GM18520 (cell line): ENCODE measurements around the gene ZNF747.

Experiments
- ATAC-seq: cut with Tn5 transposase; IDR thresholded peaks from one replicate; pipeline ENCODE4 v1.9.1; 2021; ENCODE audit not compliant: unreplicated experiment

ZNF747 gene

DNA sequence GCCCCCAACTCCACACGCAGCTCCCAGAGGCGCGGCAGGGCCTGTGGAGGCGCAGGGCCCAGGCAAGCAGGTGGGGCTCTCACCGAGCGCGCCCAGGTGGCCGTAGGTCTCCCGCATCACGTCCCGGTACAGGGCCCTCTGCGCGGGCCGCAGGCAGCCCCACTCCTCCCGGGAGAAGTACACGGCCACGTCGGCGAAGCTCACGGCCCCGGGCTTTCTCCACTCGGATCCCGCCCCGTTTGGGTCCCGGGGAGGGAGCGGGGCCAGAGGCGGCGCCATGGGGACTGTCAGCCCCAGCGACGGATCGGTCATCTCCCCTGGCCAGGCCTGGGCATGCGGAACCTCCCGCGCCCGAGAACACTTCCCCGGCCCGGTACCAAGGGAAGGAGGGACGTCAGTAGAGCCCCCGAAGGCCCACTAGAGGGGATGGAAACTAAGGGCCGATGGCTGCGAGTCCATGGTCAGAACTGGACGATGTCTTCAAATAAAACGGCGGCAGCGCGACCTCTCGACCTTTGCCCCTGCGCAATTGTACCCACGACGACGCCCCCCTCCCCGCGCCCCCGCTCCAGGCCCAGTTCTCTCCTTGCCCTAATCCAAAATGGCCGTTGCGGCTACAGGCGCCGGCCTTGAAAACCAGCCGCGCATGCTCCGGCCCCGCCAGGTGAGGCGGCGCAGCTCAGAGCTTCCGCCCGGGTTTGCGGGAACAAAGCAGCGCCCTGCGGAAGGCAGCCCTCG lies at the start of gene ZNF747:
Gene ZNF747 (minus strand): TSS at position 491 of the 738 bp plus-strand sequence. CDS start 179 bp downstream, at position 312.
- peak; percentile 60 for ATAC-seq

DNA sequence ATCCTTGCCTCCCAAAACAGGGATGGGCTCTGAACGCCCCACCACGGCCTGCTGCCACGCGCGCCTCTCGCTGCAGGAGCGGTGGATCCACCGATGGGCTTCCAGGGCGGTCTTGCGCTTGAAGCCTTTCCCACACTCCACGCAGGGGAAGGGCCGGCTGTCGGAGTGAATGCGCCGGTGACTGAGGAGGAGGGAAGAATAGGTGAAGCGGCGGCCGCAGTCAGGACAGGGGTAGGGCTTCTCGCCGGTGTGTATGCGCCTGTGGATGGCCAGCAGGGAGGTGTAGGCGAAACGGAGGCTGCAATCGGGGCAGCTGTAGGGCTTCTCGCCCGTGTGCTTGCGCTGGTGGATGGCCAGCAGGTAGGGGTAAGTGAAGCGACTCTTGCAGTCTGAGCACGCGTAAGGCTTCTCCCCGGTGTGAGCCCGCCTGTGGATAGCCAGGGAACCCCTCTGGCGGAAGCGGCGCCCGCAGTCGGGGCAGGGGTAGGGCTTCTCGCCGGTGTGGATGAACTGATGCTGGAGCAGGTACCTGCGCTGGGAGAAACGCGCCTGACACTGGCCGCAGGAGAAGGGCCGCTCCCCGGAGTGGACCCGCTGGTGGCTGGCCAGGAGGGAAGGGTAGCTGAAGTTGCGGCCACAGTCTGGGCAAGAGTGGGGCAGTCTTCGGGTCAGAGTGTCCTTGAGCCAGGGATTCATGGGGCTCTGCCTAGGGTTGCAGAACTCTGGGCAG lies 48.1 kb upstream of the ZNF747 start:
- no peak for ATAC-seq

DNA sequence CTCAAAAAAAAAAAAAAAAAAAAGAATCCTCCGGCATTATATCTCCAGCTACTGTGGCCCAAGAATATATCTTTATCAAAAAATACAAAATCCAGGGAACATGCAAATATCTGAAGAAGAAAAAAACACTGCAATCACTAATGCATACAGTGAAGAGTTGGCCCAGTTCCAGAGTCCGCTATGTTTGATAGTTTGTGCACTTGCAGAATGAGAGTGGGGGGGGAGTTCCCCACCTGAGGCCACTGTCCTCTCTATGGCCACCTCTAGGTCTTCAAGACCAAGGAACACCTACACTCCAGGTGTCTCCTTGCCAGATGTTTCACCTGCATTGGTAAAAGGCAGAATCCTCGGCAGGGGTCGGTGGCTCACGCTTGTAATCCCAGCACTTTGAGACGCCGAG lies 46.8 kb upstream of the ZNF747 start:
- no peak for ATAC-seq

DNA sequence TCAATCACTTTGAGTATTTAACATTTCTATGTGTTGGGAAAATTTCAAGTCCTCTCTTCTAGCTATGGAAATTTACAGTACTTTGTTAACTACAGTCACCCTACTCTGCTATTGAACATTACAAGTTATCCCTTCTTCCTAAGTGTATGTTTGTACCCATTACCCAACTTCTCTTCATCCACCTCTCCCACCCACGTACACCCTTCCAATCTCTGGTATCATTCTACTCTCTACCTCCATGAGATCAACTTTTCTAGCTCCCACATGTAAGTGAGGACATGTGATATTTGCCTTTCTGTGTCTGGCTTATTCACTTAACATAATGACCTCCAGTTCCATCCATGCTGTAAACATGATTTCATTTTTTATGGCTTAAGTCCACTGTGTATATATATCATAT lies 40.0 kb upstream of the ZNF747 start:
- no peak for ATAC-seq

DNA sequence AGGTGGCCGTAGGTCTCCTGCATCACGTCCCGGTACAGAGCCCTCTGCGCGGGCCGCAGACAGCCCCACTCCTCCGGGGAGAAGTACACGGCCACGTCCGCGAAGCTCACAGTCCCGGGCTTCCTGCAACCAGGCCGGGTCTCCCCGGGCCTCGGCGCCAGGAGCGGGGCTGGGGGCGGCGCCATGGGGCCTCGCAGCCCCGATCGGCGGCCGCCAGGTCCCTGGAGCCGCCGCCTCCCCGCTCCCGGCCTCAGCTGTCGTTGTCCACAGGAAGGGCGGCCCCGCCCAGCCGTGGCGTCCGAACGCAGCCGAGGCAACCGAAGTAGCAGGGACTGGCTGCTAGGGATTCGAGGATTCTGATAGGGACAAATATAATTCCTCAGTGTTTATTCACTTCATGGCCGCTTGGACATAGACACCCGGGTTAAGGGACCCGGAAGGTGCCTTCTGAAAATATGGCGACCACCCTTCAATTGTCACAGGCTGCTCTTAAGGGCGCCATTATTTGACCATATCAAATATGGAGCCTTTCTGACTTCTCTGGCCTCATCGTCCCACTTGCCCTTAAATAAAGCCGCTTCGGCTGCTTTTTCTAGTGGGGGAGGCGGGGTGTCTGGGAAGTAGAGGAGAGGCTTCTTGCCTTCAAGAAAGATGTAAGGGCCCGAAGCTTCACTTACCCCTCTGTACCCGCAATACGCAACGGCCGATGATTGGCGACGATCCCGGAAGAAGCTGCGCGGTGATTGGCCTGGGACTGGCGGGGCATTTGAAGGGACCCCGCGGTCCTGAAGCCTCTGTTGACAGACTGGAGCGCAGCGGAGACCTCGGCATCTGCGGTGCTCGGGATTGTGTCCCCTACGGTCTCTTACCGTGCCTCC lies 37.0 kb upstream of the ZNF747 start, which contains the start of gene ZNF688:
Gene ZNF688 (minus strand): TSS at position 270 of the 878 bp plus-strand sequence. CDS start 85 bp downstream, at position 185.
- ATAC-seq, result peak; percentile 53

DNA sequence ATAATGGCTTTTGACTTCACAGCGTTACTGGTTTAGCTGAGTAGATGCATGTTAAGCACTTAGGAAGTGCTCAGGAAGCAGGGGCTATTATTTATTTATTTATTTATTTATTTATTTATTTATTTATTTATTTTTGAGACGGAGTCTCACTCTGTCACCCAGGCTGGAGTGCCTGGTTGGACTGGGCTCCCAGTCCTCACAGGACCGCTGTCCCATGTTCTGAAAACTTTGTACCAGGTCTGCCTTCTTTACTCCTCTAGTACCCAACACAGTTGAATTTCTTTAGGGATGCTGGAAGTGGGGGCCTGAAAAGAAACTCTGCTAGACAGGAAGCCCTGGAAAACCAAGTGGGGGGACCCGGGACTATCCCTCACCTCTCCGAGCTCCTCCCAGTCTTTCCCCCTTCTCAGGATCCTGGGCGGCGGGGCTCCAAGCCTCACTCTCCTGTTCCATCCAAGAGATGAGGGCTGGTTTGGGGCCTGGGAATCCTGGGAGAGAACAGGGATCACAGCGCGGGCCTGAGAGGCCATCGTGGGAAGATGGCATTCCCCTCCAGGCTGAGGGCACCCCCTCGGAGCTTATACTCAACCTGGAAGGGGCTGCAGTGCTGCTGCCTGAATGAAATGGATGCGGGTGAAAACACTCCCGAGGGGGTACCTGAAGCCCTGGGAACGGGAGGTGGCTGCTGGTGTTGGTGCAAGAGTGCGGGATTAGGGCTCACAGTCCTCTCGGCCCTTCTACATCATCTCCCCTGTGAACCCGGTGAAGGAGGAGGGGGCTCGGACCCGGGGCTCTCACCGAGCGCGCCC lies 36.2 kb upstream of the ZNF747 start:
- ATAC-seq, result no peak

DNA sequence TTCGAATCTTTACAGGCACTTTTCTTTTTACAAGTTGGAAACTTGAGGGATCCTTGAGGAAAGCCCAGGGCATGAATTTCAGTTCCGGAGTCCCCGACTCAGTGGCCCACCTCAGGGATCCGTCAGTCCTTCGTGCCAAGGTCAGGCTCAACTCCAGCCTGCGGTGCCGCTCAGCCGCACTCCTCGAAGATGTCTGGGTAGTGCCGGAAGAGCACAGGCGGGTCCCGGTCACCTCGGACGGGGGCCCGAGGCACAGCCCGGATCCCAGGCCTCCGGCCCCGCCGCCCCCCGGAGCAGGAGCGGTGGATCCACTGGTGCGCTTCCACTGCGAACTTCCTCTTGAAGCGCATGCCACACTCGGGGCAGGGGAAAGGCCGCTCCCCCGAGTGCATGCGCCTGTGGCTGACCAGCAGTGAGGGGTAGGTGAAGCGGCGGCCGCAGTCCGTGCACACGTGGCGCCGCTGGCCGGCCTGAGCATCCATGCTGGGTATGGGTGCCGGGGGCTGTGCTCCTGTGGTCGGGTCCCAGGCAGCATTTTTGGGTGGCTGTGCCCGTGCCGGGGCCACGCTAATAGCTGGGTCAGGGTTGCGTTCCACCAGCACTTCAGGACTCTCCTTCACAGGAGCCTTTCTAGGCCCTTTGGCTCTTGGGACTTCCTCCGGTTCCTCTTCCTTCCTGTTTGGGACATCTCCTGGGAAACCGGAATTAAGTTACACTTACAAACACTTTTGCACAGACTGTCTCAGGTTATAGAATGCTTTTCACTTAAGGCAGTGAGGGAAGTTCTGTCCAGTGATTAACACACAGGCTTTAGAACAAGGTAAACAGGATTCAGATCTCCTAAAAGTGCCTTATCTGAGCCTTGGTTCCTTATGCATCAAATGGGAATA lies 35.3 kb upstream of the ZNF747 start:
- no peak for ATAC-seq

DNA sequence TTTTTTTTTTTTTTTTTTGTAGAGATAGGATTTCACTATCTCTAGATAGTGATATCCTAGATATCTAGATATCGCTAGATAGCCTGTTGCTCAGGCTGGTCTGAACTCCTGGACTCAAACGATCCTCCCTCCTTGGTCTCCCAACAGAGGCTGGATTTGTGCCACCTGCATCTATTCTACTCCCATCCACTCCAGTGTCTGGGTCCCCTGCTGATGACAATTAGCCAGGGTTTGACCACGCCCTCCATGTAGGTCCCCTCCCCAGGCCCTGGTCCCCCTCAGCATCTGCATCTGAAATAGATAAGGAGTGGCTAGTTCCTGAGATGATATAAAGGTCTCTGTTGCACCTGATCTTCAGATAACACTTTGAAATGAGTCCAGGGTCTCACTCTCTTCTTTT lies 34.6 kb upstream of the ZNF747 start:
- ATAC-seq, result no peak

DNA sequence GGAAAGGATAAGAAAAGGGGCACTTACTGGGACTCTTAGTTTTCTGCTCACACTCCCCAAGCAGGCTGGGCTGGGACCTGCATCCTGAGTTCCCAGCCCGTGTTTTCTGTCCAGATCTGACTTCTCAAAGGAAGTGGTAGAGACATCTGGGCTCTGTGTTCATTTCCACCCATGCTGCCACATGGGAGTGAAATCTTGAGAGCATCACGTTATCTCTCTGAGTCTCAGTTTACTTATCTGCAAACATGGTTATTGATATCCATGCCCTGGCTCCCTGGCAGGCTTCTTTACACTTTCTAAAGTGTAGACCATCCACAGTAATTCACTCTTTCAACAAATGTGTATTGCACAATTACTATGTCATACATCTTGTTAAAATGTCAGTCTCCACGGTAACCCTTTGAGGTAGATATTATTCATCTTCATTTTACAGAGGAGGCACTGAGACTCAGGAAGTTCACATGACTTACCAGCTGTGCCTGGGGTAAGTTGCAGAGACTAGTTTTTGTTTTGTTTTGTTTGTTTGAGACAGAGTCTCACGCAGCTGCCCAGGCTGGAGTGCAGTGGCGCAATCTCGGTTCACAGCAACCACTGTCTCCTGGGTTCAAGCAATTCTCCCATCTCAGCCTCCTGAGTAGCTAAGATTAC lies 33.5 kb upstream of the ZNF747 start:
- ATAC-seq, result no peak

DNA sequence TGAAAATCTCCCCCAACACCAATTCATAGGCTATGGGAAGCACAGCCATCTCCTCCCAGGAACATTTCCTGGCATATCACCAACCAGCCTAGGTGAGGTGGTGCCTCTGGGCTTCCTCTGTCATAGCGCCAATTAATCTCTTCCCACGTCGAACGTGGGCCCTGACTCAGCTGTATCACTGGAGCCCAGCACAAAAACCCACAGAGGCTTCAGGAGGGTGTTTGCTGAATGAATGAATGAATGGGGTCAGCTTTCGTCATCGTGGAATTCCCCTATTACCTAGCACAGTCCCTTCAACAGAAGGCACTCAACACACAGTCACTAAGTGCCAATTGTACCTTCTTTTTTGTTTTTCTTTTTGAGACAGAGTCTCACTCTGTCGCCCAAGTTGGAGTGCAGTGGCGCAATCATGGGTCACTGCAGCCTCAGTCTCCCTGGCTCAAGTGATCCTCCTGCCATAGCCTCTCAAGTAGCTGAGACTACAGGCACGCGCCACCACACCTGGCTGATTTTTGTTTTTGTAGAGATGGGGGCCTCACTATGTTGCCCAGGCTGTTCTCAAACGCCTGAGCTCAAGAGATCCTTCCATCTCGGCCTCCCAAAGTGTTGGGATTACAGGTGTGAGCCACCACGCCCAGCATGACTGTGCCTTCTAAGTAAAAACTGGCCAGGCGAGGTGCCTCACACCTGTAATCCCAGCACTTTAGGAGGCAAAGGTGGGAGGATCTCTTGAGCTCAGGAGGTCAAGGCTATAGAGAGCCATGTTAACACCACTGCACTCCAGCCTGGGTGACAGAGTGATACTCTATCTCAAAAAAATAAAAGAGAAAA lies 32.7 kb upstream of the ZNF747 start:
- no peak for ATAC-seq

DNA sequence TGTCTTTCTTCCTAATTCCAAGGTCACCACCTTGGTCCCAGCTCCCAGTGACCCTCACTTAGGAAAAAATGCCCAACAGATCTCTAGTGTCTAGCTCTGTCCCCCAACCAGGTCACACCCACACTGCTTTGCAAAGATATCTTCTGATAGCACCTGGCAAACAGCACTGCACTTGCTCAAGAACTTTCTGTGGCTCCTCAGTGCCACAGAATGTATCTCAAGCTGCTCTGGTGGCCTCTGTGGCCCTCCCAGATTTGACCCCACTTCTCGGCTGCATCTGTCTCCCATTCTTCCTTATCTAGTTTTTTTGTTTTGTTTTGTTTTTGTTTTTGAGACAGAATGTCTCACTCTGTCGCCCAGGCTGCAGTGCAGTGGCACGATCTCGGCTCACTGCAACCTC lies 31.9 kb upstream of the ZNF747 start:
- ATAC-seq, result no peak

DNA sequence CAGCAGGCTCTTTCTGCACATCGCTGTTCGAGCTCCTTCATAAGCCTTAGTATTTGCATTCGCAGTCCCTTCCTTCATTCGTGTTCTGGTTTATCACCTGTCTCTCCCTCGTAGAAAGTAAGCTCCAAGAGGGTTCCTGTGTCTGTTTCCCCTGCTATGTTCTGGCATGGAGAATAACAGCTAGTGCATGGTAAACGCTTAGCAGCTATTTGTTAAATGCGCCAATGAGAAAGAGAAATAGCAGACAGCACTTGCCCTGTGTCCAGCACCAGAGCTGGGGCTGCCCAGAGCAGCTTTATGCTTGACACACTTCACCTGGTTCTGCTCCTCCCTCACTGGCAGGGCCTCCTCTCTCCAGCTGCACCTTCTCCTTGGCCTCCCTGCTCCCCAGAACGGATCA lies 31.3 kb upstream of the ZNF747 start:
- ATAC-seq, result no peak

DNA sequence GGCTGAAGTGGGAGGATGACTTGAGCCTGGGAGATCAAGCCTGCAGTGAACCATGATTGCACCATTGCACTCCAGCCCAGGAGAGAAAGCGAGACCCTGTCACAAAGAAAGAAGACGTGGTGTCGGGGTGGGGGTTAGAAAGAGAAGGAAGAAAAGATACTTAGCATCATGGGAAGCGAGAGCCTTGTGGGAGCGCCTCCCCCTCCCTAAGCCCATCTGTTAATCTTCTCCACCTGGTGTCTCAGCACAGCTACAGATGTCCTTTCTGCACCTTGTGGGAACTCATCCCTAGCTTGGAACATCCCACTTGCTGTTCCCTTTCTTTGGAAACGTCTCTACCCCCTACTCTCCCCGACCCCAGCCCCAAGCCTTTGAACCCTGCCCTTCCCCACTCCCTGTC lies 30.9 kb upstream of the ZNF747 start:
- no peak for ATAC-seq

DNA sequence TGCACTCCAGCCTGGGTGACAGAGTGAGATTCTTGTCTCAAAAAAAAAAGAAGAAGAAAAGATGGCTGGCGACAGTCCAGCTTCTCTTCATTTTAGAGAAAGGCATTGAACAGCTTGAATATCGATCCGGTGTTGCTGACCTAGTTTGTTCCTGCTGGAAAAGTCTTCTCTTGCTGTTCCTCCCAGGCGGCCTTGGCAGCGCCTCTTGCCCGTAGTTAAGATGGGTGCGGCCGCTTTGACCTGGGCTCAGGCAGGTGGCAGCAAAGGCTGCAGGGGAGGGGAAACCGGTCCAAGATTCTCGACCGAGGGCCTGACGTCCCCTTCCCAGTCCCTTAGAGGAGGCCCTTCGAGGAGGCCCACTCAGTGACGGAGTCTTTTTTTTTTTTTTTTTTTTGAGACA lies 27.4 kb upstream of the ZNF747 start:
- ATAC-seq, result no peak

DNA sequence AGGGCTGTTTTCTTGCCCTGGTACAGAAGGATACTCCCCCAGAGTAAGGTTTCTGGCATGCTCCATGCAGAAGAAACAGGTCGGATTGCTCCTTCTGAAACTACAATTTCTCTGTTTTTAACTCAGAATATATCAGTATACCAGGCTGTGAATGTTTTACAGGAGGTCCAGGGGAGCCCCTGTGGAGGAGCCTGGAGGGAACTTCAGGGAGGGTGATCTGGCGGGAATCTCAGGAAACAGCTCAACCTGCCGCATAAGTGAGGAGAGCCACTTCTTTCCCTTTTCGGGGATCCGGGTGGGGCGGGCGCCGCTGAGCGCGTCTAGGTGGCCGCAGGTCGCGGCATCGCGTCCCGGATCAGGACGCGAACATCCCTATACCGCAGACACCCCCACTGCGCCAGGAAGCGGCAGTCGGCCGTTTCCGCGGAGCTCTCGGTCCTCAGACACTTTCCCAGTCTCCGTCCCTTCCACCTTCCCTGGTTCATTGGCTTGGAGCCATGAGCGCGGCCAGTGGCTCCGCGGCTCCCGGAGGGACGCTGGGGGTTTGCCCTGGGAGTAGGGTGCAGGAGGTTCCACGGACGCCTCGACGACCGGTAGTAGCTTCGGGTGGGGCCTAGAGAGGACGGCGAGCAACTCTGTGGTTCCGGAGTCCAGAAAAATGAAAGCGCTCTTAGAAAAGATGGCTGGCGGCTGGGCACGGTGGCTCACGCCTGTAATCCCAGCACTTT lies 26.6 kb upstream of the ZNF747 start:
- no peak for ATAC-seq

DNA sequence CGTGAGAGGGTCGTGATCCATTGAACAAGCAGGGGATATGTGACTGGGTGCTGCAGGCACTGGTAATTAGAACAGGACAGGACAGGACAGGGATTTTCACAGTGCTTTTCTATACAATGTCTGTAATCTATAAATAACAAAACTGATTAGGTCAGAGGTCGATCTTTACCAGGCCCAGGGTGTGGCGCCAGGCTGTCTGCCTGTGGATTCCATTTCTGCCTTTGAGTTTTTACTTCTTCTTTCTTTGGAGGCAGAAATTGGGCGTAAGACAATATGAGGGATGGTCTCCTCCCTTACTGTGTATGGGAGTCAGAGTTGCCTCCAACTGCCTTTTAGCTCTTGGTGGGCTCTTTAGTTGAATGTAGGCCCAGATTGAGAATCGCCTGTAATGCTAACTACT lies 25.0 kb upstream of the ZNF747 start:
- ATAC-seq, result no peak

DNA sequence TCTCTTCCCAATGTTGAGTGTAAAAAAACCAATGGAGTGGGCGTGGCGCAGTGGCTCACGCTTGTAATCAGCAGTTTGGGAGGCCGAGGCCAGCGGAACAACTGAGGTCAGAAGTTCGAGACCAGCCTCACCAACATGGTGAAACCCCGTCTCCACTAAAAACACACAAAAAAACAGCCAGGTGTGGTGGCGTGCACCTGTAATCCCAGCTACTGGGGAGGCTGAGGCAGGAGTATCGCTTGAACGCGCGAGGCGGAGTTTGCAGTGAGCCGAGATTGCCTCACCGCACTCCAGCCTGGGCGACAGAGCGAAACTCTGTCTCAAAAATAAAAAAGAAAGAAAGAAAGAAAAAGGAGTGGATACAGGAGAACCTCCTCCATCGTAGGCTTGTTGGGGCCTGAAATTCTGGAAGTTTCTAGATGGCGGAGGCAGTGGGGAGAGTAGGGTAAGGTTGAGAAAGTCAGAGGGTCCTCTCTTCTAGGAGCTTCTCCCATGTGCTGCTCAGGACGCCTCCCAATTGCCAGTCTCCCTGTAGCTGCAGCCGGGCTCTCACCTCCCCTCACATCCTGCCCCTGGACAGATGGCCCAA lies 24.2 kb upstream of the ZNF747 start:
- no peak for ATAC-seq
